HG03378 (cell line): ENCODE measurements around the gene ZNF44.

Experiments used
- ATAC-seq: cut with Tn5 transposase; IDR thresholded peaks from one replicate; pipeline ENCODE4 v1.9.1; 2021; ENCODE audit warnings: mild to moderate bottlenecking, moderate library complexity; ENCODE audit not compliant: unreplicated experiment

ZNF44 gene

DNA sequence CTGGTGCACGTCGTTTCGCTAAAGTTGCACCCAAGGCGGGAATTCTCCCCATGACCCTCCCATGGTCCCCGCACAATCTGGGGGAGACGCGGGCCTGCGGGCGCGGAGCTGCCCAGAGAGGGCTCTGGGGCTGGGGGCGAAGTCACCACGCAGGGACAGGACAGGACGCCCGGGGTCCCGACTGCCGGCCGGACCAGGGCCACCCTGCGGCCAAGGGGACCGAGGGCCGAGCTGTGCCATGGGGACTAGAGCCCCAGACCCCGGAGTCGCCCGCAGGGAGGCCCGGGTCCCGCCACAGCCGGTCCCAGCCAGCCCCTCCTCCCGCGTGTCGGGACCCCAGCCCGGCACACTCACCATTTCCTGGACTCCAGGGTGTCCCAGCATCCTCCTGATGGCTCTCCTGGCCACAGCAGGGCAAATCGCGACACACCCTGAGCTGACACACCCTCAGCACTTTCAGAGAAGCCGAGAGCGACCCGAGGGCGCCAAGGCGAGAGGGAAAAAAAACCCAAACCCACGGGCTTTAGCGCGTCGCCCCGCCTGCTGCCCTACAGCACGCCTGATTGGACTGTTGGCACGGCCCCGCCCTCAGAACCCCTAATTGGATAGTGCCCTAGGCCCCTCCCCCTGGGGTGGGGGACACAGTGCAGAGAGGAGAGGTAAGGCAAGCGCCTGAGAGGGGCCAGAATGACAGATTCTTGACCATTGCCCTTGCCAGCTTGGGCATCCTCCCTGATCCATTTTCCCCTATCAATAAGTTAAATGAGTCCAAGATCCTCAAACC lies 28.6 kb downstream of the ZNF44 start:
- no peak for ATAC-seq

GRCh38 chr19:12261554-12261953 lies 33.1 kb downstream of the ZNF44 start:
- ATAC-seq: no peak

GRCh38 chr19:12260861-12261260 lies 33.8 kb downstream of the ZNF44 start:
- ATAC-seq: no peak

- ATAC-seq: no peak
Measured at GRCh38 chr19:12260236-12260635, 34.4 kb downstream of the ZNF44 start.

DNA sequence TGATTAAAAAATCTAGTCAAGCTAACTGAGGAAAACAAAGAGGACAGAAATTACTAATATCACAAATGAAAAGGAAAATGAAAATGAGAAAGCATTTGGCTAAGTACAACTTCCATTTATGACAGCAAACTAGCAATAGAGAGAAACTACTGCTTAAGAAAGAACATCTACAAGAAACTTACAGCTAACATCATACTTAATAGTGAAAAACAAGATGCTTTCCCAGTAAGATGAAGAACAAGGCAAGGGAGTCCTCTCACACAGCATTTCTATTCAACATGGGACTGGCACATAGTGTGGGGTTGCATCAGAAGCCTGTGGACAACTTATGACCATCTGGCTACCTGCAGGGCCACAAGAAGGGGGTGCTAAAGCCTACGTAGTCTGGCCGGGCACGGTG lies 39.3 kb downstream of the ZNF44 start:
- no peak for ATAC-seq

- ATAC-seq: no peak
Measured at GRCh38 chr19:12247644-12248222, 47.0 kb downstream of the ZNF44 start.

DNA sequence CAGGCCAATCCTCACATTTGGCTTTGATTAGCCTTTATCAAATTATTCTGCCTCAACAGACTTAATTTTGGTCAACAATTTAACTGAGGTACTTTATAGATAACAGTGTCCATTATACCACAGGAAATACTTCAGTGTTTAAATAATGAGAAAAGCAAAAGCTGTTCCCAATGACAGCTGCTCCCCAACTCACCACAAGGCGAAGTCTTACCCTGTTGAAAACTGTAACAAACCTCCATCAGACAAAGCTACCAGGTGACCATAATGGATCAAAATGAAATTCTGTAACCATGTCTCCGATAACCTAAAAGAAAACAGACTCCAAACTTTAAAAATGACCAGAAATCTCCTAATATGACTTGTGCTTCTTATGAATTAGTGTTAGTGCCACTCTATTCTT lies 50.3 kb downstream of the ZNF44 start:
- no peak for ATAC-seq

- no peak for ATAC-seq
Measured at GRCh38 chr19:12237143-12237839, 57.4 kb downstream of the ZNF44 start.

DNA sequence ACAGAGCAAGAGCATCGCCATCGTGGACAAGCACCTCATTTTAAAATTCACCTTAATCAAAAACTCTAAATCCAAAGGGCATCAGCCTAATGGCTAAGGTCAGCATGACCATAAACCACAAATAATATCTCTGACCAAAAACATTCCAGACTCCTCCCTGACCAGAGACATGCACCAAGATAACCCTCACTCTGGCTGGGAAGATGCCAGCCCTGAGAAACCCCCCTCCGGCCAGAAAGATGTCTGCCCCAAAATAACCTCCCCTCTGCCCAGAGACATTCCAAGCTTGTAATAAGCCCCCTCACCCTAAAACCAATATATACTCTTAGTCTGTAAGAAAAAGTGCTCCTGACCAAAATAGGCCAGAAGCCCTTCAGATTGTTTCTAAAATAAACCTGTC lies 61.7 kb downstream of the ZNF44 start:
- no peak for ATAC-seq

DNA sequence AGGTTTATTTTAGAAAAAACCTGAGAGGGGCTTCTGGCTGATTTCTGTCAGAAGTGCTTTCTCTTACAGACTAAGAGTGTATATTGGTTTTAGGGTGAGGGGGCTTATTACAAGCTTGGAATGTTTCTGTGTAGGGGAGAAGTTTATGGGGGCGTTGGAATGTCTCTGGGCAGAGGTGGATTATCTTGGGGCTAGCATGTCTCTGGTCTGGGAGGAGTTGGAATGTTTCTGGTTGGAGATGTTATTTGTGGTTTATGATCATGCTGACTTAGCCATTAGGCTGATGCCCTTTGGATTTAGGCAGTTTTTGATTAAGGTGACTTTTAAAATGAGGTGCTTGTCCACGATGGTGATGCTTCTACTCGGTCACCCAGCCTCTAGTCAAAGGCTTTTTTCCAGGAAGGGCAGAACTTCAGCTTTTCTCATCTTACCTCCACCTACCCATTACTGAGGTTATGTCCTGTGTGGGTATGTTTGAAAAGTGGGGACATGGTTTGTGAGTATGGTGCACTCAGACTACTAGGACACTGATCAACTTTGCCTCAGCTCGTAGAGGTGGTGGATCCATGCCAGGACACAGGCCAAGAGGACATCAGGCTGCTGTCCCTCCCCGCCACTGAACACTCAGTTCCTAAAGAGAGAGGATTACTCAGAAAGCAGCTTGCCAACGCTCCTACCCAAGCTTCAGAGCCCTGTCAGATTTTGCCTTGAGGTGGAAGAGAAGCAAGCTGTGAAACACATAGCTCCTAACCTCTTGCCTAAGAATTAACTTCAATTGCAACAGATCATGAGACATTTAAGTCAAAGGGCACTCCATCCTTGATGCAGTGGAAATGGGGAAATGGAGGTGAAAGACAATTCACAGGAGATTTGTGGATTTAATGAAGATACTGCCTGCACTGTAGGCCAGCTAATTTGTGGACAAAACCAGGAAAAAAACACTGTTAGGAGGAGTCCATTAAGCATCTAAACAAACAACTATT lies 63.6 kb downstream of the ZNF44 start:
- no peak for ATAC-seq

GRCh38 chr19:12229990-12230389 lies 64.7 kb downstream of the ZNF44 start:
- no peak for ATAC-seq

DNA sequence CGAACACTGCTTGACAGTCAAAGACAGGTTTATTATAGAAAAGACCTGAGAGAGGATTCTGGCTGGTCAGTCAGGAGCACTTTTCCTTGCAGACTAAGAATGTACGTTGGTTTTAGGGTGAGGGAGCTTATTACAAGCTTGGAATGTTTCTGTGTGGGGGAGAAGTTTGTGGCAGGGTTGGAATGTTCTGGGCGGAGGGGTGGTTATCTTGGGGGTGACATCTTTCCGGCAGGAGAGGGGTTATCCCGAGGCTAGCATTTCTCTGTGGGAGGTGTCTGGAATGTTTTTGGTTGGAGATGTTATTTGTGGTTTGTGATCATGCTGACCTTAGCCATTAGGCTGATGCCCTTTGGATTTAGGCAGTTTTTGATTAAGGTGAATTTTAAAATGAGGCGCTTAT lies 70.0 kb downstream of the ZNF44 start:
- ATAC-seq: no peak

GRCh38 chr19:12222980-12223630 lies 71.6 kb downstream of the ZNF44 start:
- no peak for ATAC-seq
